ENCODE results near the gene IRF9.
"Not testable (repeated sequence)": the region's sequence is repeated elsewhere in the genome, so short reads cannot be mapped to it uniquely, and the experiment has no call there.

Gene IRF9

GRCh38 chr14:24195186-24196070, 34.4 kb downstream of the IRF9 start, which contains the start of gene TM9SF1:
Gene TM9SF1 (minus strand): TSS chr14:24195441. CDS start chr14:24195019, 422 bp downstream.
- peak; percentile 87 for DNase-seq

GRCh38 chr14:24196071-24197055, 35.3 kb downstream of the IRF9 start:
- peak; percentile 14 for DNase-seq

- no peak for DNase-seq
Observed at GRCh38 chr14:24197056-24197450, 36.0 kb downstream of the IRF9 start.

GRCh38 chr14:24198814-24199524, 37.9 kb downstream of the IRF9 start:
- DNase-seq, result no peak

GRCh38 chr14:24202538-24202937, 41.5 kb downstream of the IRF9 start:
- not testable (repeated sequence) for DNase-seq

- DNase-seq, result not testable (repeated sequence)
Observed at GRCh38 chr14:24203249-24203886, 42.3 kb downstream of the IRF9 start.

GRCh38 chr14:24204163-24205146, 43.4 kb downstream of the IRF9 start:
- no peak for DNase-seq

GRCh38 chr14:24206260-24207103, 45.4 kb downstream of the IRF9 start:
- no peak for DNase-seq

GRCh38 chr14:24207104-24207551, 46.1 kb downstream of the IRF9 start:
- DNase-seq, result no peak

GRCh38 chr14:24207625-24208024, 46.6 kb downstream of the IRF9 start:
- DNase-seq, result no peak

GRCh38 chr14:24211311-24211710, 50.2 kb downstream of the IRF9 start:
- no peak for DNase-seq

- peak; percentile 99 for DNase-seq
Observed at GRCh38 chr14:24212924-24213865, 52.1 kb downstream of the IRF9 start, which contains the start of gene CHMP4A. Gene CHMP4A (minus strand): TSS chr14:24213488. CDS start chr14:24213439, 49 bp downstream.

- no peak for DNase-seq
Observed at GRCh38 chr14:24213866-24214662, 53.0 kb downstream of the IRF9 start.

GRCh38 chr14:24215495-24216344, 54.7 kb downstream of the IRF9 start, which contains the start of gene MDP1:
Gene MDP1 (minus strand): TSS chr14:24216066. CDS start chr14:24215955, 111 bp downstream.
- DNase-seq, result peak; percentile 86
